Activated CD4-positive, alpha-beta T cell treated with anti-CD3 and anti-CD28 coated beads, Interleukin-2, amount 10 ng/mL, durations not matched to agents 7 days and 5 days (primary cell): Measurements from ENCODE around the gene ZNF232. TPM values are rescaled to one million over a fixed set of nuclear protein-coding genes. Genes with fewer than 3 reads are reported as not detected.

Experiments
- CTCF ChIA-PET: fragments of 350-600 bp; sonication (Branson Sonifier 250); formaldehyde crosslinking; loops from one replicate; lab custom pipeline; 2021; ENCODE audit warnings: antibody characterized with exemption; lab: Charles Lee
- POLR2A ChIA-PET: fragments of 350-600 bp; sonication (Branson Sonifier 250); formaldehyde crosslinking; loops from one replicate; lab custom pipeline; 2021; ENCODE audit warnings: antibody characterized with exemption; lab: Charles Lee
- DNase-seq: peaks from one replicate; pipeline ENCODE4 v3.0.0-alpha.2; 2020
- H3K27ac Mint-ChIP-seq: one replicate; pipeline ENCODE4 v1.8.0; 2021; ENCODE audit warnings: mild to moderate bottlenecking, moderate library complexity, mixed read lengths
- H3K27me3 Mint-ChIP-seq: one replicate; pipeline ENCODE4 v1.8.0; 2021; ENCODE audit warnings: mixed read lengths
- H3K36me3 Mint-ChIP-seq: one replicate; pipeline ENCODE4 v1.8.0; 2021; ENCODE audit warnings: low read depth, mixed read lengths
- H3K4me1 Mint-ChIP-seq: one replicate; pipeline ENCODE4 v1.8.0; 2021; ENCODE audit warnings: mixed read lengths
- H3K4me3 Mint-ChIP-seq: one replicate; pipeline ENCODE4 v1.8.0; 2021; ENCODE audit warnings: mild to moderate bottlenecking, moderate library complexity, mixed read lengths
- H3K9me3 Mint-ChIP-seq: one replicate; pipeline ENCODE4 v1.8.0; 2021; ENCODE audit warnings: mixed read lengths
- total RNA-seq, 2 experiments: library from RNA; stranded (reverse); gene quantifications; one replicate each; pipeline ENCODE4 v1.2.3, GENCODE V29; 2021

Gene ZNF232
- total RNA-seq, 2 experiments from 2014 or later = 9.3 to 12.0 TPM

DNA sequence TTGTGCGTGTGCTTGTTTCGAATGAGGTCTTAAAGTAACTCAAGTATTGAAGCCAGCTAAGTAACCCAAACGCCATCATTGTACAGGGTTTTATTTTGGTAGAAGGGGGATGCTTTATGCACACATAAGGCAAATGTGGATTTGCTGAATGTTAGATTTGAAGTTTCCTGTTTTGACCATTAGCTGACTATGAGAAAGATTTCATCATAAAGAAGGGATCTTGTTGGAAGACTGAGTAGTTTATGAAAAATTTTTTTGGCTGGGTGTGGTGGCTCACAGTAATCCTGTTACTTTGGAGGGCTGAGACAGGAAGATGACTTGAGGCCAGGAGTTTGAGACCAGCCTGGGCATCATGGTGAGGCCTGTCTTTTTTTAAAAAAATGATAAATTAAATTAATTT is 43.4 kb downstream of the ZNF232 start:
- ChIA-PET CTCF (interaction anchor here (0.6 to 1.3 kb wide), 6 partner anchors 10 to 297 kb away, joined by 3 to 6 read pairs (median 4); partner anchors contain the start of gene ZFP3), POLR2A (interaction anchor here (0.5 kb wide), 1 partner anchor 16 kb away, joined by 3 read pairs; no protein-coding TSS in a partner anchor)
- Mint-ChIP-seq H3K27me3 (no peaks in the 10 kb centered on the region), H3K4me1 (peaks cover 3% of the 10 kb centered on the region), H3K27ac (no peak overlapping the region), H3K4me3 (no peak overlapping the region), H3K36me3 (peaks cover 5% of the 10 kb centered on the region), H3K9me3 (no peaks in the 10 kb centered on the region)
- DNase-seq = no peak

DNA sequence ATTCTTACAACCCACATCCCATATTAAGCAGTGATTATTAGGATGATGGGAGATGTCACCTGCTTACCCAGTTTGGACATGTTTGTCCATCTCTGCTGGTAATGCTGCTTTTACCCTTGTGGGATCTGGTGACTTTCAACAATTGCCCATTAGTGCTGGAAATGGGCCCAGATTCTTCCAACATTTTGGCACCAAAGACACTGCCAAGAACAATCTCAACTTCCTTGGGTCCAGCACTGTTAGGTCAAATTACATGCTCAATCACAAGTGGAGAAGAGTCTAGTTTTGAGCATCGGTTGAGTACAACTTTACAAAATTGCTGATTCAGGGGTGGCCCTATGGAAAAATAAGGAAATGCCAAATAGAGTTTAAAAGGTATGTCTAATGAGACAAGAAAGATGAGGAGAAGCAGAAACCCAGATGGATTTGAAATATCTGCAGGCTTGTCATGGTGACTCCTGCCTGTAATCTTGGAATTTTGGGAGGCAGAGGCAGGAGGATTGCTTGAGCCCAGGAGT is 46.4 kb downstream of the ZNF232 start:
- POLR2A ChIA-PET = no interaction called here
- no peak overlapping the region for H3K27ac Mint-ChIP-seq
- H3K9me3 Mint-ChIP-seq = no peaks in the 10 kb centered on the region
- H3K4me3 Mint-ChIP-seq = no peak overlapping the region
- no peak for DNase-seq
- H3K4me1 Mint-ChIP-seq = peaks cover 12% of the 10 kb centered on the region
- H3K36me3 Mint-ChIP-seq = peaks cover 5% of the 10 kb centered on the region
- CTCF ChIA-PET = no interaction called here
- no peaks in the 10 kb centered on the region for H3K27me3 Mint-ChIP-seq

Other genes starting within 250 kb of the ZNF232 start
- under 1 TPM; 0.77 to 0.92 TPM for gene C17orf107, start 212.3 kb downstream of the ZNF232 start, total RNA-seq
- under 1 TPM; 0.25 to 0.42 TPM for gene CHRNE, start 208.8 kb downstream of the ZNF232 start, total RNA-seq
- not detected for gene GP1BA, start 179.6 kb downstream of the ZNF232 start, total RNA-seq
- gene SLC25A11, start 171.8 kb downstream of the ZNF232 start, total RNA-seq = 10 to 100 TPM; 73.0 to 75.3 TPM
- 100 to 1,000 TPM; 254 to 273 TPM for gene RNF167, start 171.6 kb downstream of the ZNF232 start, total RNA-seq
- gene PFN1, start 163.3 kb downstream of the ZNF232 start, total RNA-seq = 1,000 to 10,000 TPM; 2,428 to 2,438 TPM
- gene ENO3, start 160.8 kb downstream of the ZNF232 start, total RNA-seq = 10 to 100 TPM; 44.9 to 54.8 TPM
- 10 to 100 TPM; 47.7 to 53.6 TPM for gene SPAG7, start 144.1 kb downstream of the ZNF232 start, total RNA-seq
- gene CAMTA2, start 124.2 kb downstream of the ZNF232 start, total RNA-seq = 10 to 100 TPM; 58.2 to 62.7 TPM
- gene INCA1, start 114.4 kb downstream of the ZNF232 start, total RNA-seq = under 1 TPM; 0.35 to 0.50 TPM
- gene KIF1C, start 113.9 kb downstream of the ZNF232 start, total RNA-seq = 10 to 100 TPM; 36.6 to 48.8 TPM
- under 1 TPM; 0.48 to 0.82 TPM for gene SLC52A1, start 76.5 kb downstream of the ZNF232 start, total RNA-seq
- gene ZFP3, start 33.4 kb downstream of the ZNF232 start, total RNA-seq = 1 to 10 TPM; 6.5 to 7.5 TPM
- gene USP6, start 4.2 kb upstream of the ZNF232 start, total RNA-seq = under 1 TPM; 0.05 to 0.06 TPM
- gene ZNF594, start 80.0 kb upstream of the ZNF232 start, total RNA-seq = 10 to 100 TPM; 11.3 to 11.6 TPM
- not detected for gene SCIMP, start 123.0 kb upstream of the ZNF232 start, total RNA-seq
- gene RABEP1, start 170.4 kb upstream of the ZNF232 start, total RNA-seq = 10 to 100 TPM; 37.6 to 40.4 TPM